NT2/D1 (cell line): Measurements from ENCODE around the gene DNAJC16.

Experiments used
- YY1 ChIP-seq: IDR thresholded peaks from 2 replicates; pipeline ENCODE4 v1.6.1; 2011; ENCODE audit not compliant: insufficient read length, insufficient read depth
- ZNF274 ChIP-seq: IDR thresholded peaks from 2 replicates; pipeline ENCODE4 v1.6.1; 2011; ENCODE audit warnings: mild to moderate bottlenecking, low read depth, low read length

DNA sequence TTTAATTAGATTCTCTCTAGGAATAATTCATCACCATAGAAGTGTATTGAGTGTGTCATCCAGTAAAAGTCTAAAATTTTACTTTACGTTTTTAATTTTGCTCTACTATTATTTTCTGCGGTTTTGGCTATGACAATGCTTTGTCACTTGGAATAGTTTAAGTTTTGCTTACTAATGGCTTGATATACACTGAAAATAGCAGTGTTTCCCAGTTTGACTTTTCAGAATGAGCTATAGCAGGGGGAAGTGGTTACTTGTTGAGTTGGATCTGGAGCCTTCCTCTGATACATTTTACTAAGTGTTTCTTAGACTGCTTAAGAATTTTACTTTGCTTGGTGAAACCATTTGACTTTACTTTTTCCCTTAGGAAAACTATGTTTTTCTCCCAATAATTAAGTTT is 5.0 kb downstream of the DNAJC16 start:
- no peak for TF ChIP-seq ZNF274
- no peak for TF ChIP-seq YY1
